Chondrocyte (in vitro differentiated cells): ENCODE data around the gene GNB3. TPM values are rescaled to one million over a fixed set of nuclear protein-coding genes. Genes with fewer than 3 reads are reported as not detected.

ENCODE experiments used
- DNase-seq: peaks from one replicate; pipeline ENCODE4 v3.0.0; 2021; ENCODE audit warnings: mixed read lengths, low spot score
- H3K27ac Mint-ChIP-seq: one replicate; pipeline ENCODE4 v1.8.0; 2021; ENCODE audit warnings: mild to moderate bottlenecking, moderate library complexity, mixed read lengths; ENCODE audit not compliant: unreplicated experiment
- H3K27me3 Mint-ChIP-seq: 2 replicates; pipeline ENCODE4 v1.8.0; 2021; ENCODE audit warnings: low read depth, mixed read lengths
- H3K36me3 Mint-ChIP-seq: 2 replicates; pipeline ENCODE4 v1.8.0; 2021; ENCODE audit warnings: low read depth, mixed read lengths
- H3K4me1 Mint-ChIP-seq: 2 replicates; pipeline ENCODE4 v1.8.0; 2021; ENCODE audit warnings: low read depth, mild to moderate bottlenecking, mixed read lengths
- H3K4me3 Mint-ChIP-seq: one replicate; pipeline ENCODE4 v1.8.0; 2021; ENCODE audit warnings: mild to moderate bottlenecking, moderate library complexity, mixed read lengths; ENCODE audit not compliant: unreplicated experiment
- H3K9me3 Mint-ChIP-seq: 2 replicates; pipeline ENCODE4 v1.8.0; 2021; ENCODE audit warnings: low read depth, mixed read lengths
- CTCF ChIP-seq: fragments of 200-600 bp; sonication (generic); IDR thresholded peaks from 2 replicates; pipeline ENCODE4 v1.5.0; 2021; ENCODE audit warnings: antibody characterized with exemption, mild to moderate bottlenecking, moderate library complexity
- total RNA-seq: library from RNA; stranded (reverse); gene quantifications from 3 replicates; pipeline ENCODE4 v1.2.1, GENCODE V29; 2021

The GNB3 gene
- total RNA-seq, 1 donor from 2014 or later: 10.2 TPM

GRCh38 chr12:6799147-6799546 lies 41.6 kb upstream of the GNB3 start:
- no peak for TF ChIP-seq CTCF
- no peak overlapping the region for H3K27ac Mint-ChIP-seq
- no peaks in the 10 kb centered on the region for H3K4me1 Mint-ChIP-seq
- no peak overlapping the region for H3K4me3 Mint-ChIP-seq
- no peaks in the 10 kb centered on the region for H3K36me3 Mint-ChIP-seq
- peaks cover 2% of the 10 kb centered on the region for H3K9me3 Mint-ChIP-seq
- no peaks in the 10 kb centered on the region for H3K27me3 Mint-ChIP-seq
- DNase-seq: no peak

- no peak overlapping the region for H3K4me3 Mint-ChIP-seq
- no peak for DNase-seq
- H3K9me3 Mint-ChIP-seq: peaks cover 2% of the 10 kb centered on the region
- no peak for TF ChIP-seq CTCF
- no peaks in the 10 kb centered on the region for H3K27me3 Mint-ChIP-seq
- no peaks in the 10 kb centered on the region for H3K4me1 Mint-ChIP-seq
- H3K36me3 Mint-ChIP-seq: no peaks in the 10 kb centered on the region
- no peak overlapping the region for H3K27ac Mint-ChIP-seq
Measured at GRCh38 chr12:6807170-6807569, 33.6 kb upstream of the GNB3 start.

- no peaks in the 10 kb centered on the region for H3K4me1 Mint-ChIP-seq
- TF ChIP-seq CTCF: no peak
- no peaks in the 10 kb centered on the region for H3K27me3 Mint-ChIP-seq
- no peak overlapping the region for H3K27ac Mint-ChIP-seq
- no peaks in the 10 kb centered on the region for H3K36me3 Mint-ChIP-seq
- peaks cover 2% of the 10 kb centered on the region for H3K9me3 Mint-ChIP-seq
- H3K4me3 Mint-ChIP-seq: no peak overlapping the region
- no peak for DNase-seq
Measured at GRCh38 chr12:6809056-6809455, 31.7 kb upstream of the GNB3 start.

- no peak for TF ChIP-seq CTCF
- Mint-ChIP-seq H3K27me3 (no peaks in the 10 kb centered on the region), H3K4me3 (no peak overlapping the region), H3K4me1 (no peaks in the 10 kb centered on the region), H3K27ac (no peak overlapping the region), H3K36me3 (no peaks in the 10 kb centered on the region), H3K9me3 (no peaks in the 10 kb centered on the region)
- no peak for DNase-seq
Measured at GRCh38 chr12:6810758-6811157, 30.0 kb upstream of the GNB3 start.

GRCh38 chr12:6813363-6813762 lies 27.4 kb upstream of the GNB3 start:
- no peak for DNase-seq
- Mint-ChIP-seq H3K4me3 (no peak overlapping the region), H3K4me1 (no peaks in the 10 kb centered on the region), H3K9me3 (no peaks in the 10 kb centered on the region), H3K27me3 (peaks cover 3% of the 10 kb centered on the region), H3K36me3 (no peaks in the 10 kb centered on the region), H3K27ac (no peak overlapping the region)
- no peak for TF ChIP-seq CTCF
